ENCODE data around the gene BMP2K.

The BMP2K gene

DNA sequence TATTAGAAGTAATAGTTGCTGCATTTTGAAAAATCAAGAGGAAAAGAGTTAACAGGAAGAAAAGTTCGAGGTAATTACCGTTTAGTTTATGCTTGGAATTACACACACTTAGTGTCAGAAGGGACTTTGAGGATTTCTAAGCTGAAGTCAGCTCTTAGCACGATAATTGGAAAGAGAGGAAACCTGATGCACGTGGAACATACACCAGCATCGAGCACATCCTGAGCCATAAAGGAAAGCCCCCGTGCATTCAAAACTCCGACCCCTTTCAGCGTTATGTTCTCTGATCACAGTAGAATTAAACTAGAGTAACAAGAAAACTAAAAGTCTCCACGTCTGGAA is 163.5 kb downstream of the BMP2K start:
- FAIRE-seq: no peak

DNA sequence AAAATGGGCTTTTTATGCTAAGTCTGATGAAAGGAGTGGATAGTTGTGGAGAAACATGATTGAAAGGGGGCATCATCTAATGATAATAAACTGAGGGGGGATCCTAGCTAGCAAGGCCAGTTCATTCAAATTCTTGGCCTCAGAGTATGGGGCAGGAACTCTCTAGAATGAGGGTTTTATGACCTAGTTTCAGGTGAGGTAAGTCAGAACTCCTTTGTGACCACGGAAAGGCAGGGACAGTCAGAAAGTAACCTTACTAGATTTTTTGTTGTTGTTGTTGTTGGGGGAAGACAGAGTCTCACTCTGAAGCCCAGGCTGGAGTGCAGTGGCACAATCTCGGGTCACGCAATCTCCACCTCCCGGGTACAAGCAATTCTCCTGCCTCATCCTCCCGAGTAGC is 164.6 kb downstream of the BMP2K start:
- no peak for FAIRE-seq

DNA sequence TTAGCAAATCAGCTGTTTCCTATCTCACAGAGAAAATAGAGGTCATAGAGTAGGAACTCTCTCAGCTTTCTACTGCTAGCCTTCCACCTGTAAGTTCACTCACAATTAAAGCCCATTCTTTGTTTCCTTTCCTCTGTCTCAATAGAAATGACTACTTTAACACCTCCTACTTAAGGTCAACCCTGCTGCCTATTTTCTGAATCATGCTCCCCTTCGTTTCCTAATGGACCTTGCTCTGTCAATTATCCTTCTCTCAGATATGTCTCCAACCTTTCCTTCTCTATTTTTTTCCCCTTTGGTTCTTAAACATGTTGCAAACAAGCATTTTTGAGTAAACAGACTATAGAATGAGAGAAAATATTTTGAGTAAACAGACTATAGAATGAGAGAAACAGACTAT is 168.2 kb downstream of the BMP2K start:
- no peak for FAIRE-seq

DNA sequence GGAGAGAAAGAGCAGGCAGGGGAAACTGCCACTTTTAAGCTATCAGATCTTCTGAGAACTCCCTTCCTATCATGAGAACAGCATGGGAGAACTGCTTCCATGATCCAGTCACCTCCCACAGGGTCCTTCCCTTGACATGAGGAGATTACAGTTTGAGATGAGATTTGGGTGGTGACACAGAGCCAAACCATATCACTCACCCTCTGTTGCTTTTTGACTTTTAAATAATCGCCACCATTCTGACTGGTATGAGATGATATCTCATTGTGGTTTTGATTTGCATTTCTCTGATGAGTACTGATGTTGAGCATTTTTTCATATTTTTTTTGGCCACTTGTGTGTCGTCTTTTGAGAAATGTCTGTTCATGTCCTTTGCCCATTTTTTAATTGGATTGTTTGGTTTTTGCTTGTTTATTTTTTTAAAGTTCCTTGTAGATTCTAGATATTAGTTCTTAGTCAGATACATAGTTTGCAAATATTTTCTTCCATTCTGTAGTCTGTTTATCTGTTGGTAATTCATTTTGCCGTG is 169.6 kb downstream of the BMP2K start:
- FAIRE-seq: no peak

DNA sequence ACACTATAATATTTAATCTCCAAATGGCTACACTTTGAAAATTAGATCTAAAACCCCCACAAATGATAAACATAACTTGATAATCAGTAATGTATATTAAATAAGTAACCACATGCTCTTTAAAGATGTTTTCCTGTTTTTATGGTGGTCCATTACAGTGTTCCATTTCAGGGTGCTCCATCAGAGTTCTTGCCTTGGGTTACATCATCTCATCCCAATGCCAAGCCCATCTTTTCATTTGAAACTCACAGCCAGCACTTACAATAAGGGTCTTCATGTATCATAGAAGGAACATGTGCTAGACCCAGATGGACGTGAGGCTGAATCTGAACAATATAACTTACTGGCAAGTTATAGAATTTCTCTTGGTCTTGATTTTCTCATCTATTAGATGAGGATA is 173.6 kb downstream of the BMP2K start:
- no peak for FAIRE-seq

DNA sequence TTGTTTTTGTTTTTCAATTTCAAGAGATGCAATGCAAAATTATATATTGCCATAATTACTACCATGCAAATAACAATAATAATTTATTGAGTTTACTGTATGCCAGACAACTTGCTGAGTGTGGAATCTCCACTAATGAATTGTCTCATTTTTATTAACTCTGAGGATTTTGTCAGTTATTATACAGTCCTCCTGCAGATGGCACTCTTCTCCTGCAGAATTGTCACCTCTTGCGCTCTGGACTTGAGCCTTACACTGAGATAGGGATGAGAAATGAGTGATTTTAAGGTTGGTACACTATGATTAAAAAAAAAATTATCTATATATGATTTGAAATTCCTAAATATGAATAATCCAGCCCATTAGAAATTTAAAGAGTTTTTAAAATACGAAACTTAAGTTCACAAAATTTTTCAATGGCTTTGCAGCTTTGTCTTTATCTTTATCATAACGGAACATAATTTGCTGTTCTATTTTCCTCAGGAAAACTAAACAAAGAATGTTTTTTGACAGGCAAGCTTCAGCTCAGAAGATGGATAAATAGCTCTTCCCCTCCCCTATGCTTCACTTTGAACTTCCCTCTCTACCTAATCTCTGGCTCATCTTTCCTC is 175.8 kb downstream of the BMP2K start:
- FAIRE-seq: peak; percentile 89

DNA sequence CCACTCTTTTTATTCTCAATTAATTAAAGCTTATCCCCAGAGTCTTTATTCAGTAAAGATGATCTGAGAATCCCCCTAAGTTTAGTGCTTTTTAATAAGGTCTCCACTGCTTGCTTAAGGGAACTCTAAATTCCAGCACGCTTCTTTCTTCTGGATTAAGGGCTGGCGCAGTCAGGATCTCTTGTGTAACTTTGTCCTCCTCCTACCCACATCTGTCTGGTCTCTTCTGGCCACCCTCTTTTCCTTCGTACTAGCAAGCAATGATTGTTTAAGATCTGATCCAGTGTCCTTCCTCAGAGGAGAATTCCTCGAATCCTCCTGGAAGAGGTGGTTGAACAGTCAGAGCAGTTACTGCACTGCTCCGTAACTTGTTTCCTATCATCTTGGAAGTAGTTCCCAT is 177.1 kb downstream of the BMP2K start:
- no peak for FAIRE-seq

DNA sequence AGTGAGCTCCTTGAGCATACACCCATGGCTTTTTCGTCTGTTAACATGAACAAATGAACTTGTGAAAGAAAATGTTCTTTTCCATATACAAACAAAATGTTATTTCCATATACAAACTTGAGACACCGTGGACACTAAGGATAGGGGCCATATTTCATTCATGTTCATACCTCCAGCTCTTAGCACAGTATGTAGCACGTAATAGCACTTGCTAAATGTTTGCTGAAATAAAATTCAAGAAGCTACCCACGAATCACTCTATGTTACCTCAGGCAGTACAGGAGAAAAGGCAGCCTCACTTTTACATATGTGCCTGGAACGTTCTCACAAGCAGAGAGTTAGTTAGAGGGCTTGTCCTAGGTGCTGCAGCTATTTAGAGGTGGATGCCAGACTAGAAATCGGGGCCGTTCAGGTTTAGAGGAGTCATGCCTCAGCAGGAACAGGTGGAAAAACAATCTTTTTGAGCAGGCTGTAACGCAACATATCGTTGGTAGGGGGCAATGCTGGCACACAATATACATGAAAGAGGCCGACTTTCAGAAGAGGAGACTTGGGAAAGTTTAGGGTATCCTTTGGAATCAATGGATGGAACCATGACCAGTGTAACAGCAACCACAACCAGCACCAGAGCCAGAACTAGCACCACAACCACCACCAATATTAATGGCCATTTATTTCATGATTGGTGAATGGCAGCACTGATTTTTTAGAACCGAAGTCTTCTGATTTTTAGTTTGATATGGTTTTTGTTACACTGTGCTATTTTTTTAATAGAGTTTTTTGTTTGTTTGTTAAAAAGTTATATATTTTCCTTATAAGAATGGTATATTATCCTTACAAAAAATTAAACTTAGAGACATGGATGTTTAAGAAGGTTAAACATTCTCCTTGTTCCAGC is 177.9 kb downstream of the BMP2K start:
- FAIRE-seq: no peak

DNA sequence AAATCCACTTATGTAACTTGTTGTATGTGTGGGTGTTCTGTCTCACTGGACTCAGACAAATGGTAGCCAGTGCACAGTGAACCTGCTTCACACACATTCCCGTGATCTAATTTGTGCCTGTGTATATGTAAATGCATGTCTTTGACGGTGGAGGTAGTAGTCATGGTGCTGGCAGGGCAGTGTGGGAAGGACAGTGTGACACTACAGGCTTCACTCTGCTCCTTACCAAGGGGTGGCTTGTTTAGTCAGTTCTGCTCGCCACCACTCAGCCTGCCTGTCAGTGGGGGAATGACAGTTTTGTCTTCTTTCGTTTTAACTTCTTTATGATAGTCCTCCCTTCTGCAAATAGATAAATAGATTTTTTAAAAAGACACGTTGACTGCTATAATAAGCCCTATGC is 180.8 kb downstream of the BMP2K start:
- FAIRE-seq: no peak

DNA sequence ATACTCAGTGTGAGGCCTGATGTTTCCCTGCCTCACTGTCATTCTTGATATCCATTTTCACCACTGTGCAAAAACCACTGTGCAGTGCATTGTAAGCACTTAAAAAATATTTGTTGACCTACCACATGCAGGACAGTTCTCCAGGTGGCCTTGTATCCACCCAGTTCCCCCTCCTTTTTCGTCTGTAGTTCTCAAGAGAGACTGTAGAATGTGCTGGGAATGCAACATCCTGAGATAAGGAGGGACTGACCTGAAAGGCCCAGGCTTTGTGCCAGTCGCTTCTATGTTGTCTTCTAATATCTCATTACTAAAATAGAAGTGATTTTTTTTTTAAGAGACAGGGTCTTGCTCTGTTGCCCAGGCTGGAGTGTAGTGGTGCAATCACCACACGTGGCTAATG is 184.8 kb downstream of the BMP2K start:
- FAIRE-seq: no peak
